HG03159 (cell line): ENCODE data around the gene CHKA.

Experiments used
- ATAC-seq: cut with Tn5 transposase; IDR thresholded peaks from one replicate; pipeline ENCODE4 v1.9.1; 2021; ENCODE audit warnings: mild to moderate bottlenecking, moderate library complexity; ENCODE audit not compliant: unreplicated experiment

The CHKA gene

DNA sequence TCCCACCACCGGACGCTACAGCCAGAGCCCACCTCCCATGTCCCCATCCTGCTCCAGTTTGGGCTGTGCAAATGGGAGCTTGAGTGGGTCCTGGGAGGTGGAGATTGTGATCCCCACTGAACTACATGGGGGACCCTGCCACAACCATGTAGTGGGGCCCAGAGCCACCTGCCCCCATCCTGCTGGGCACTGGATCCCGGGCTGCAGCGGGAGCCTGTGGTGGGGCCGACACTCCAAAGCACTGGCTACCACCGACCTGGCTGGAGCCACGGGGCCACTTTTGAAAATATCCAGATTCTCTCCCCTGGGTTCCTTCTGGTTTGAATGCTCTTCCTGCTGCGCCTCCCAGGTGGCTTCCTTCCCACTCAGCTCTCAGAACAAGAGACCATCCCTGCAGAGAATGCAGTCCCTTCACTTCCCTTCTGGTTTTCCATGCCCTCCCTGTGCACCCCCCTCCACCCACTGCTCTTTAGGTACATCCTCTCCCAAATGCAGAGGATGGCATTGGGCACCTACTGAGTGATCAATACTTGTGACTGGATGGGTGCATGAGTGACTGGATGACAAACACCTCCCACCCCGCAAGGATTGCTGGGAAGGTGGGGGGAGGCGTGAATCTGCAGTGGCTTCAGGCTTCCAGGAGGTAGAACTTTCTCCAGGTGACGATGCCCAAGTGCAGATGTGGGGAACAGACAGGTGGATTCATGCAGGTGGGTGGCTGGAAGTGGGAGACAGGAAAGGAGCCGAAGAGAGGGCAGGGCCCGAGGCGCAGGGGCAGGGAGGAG, 116.4 kb downstream of the CHKA start:
- no peak for ATAC-seq

GRCh38 chr11:68003846-68004550, 117.2 kb downstream of the CHKA start, which contains the start of gene UNC93B1:
TSS of gene UNC93B1 (minus strand) at chr11:68004097. CDS start at chr11:68004043, 54 bp downstream.
- peak; percentile 54 for ATAC-seq

DNA sequence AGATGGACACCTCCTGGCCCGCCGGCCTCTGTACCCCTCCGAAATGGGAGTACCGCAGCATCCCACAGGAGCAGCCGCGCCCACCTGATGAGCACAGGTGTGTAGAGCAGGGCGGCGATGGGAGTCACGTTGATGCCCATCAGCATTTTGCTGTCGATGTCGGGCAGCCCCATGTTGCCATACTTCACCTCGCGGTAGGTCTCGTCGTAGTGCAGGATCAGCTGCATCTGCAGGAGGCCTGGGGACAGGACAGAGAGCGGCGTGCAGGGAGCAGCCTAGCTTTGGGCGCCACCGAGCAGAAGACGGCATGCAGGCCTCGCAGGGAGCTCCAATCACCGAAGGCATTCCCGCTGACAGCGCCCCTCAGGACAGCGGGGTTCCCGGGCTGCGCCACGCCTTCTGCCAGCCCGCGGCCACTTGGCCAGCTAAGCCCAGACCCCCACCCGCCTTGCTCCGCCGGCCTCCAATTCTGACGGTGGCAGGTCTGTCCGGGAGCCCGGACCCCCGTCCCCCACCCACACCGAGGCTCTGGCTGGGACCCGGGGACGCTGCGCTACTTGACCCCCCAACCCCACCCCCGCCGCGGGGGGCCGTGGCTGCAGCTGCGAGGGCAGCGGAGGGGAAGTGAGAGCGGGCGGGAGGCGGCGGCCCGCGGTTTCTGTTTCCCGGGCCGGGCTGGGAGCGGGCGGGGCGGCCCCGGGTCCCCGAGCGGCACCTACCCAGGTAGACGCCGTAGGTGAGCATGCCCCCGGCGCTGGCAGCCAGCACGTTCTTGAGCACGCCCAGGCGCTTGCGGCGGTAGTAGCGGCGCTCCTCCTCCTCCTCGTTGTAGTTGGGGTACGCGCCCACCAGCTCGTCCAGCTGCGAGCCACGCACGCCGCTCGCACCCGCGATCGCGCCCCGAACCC, 118.0 kb downstream of the CHKA start:
- peak; percentile 42 for ATAC-seq
